Astrocyte (in vitro differentiated cells and primary cell): ENCODE results near the gene SUPT3H. TPM values are rescaled to one million over a fixed set of nuclear protein-coding genes. Genes with fewer than 3 reads are reported as not detected.

Experiments used
- DNase-seq: peaks from one replicate; pipeline ENCODE4 v3.0.0-alpha.2; 2010; ENCODE audit warnings: low read depth
- FAIRE-seq: peaks from 2 replicates; lab custom pipeline; 2011; peaks lifted over from hg19 to GRCh38; lab: Jason Lieb, UNC
- H2AFZ ChIP-seq: 2 replicates; pipeline ENCODE4 v1.6.0; 2012; ENCODE audit warnings: low read depth, low read length, inconsistent platforms
- H3K27ac ChIP-seq: 2 replicates; pipeline ENCODE4 v1.5.1; 2011; ENCODE audit warnings: low read depth, low read length, inconsistent platforms
- H3K27me3 ChIP-seq: 2 replicates; pipeline ENCODE4 v1.6.0; 2011; ENCODE audit warnings: low read length, inconsistent platforms; ENCODE audit not compliant: insufficient read depth
- H3K36me3 ChIP-seq: 2 replicates; pipeline ENCODE4 v1.5.1; 2011; ENCODE audit warnings: low read length, inconsistent platforms; ENCODE audit not compliant: insufficient read depth
- H3K4me1 ChIP-seq: 2 replicates; pipeline ENCODE4 v1.5.1; 2011; ENCODE audit warnings: low read length, inconsistent platforms; ENCODE audit not compliant: insufficient read depth
- H3K4me2 ChIP-seq: 2 replicates; pipeline ENCODE4 v1.6.0; 2012; ENCODE audit warnings: low read length, inconsistent platforms
- H3K4me3 ChIP-seq: 2 replicates; pipeline ENCODE4 v1.5.1; 2011; ENCODE audit warnings: low read depth, mild to moderate bottlenecking, low read length, inconsistent platforms; ENCODE audit not compliant: insufficient read depth
- H3K79me2 ChIP-seq: 2 replicates; pipeline ENCODE4 v1.6.0; 2012; ENCODE audit warnings: mild to moderate bottlenecking, low read length, inconsistent platforms; ENCODE audit not compliant: insufficient read depth
- H3K9ac ChIP-seq: 2 replicates; pipeline ENCODE4 v1.6.0; 2012; ENCODE audit warnings: mild to moderate bottlenecking, low read length, inconsistent platforms
- H3K9me3 ChIP-seq: 2 replicates; pipeline ENCODE4 v1.5.1; 2012; ENCODE audit warnings: low read depth, mild to moderate bottlenecking, low read length, inconsistent platforms; ENCODE audit not compliant: insufficient read depth
- H4K20me1 ChIP-seq: 2 replicates; pipeline ENCODE4 v1.6.0; 2012; ENCODE audit warnings: low read length, inconsistent platforms; ENCODE audit not compliant: insufficient read depth
- H3K27ac Mint-ChIP-seq: one replicate; pipeline ENCODE4 v1.8.0; 2021; ENCODE audit warnings: mild to moderate bottlenecking, mixed read lengths; ENCODE audit not compliant: unreplicated experiment
- H3K27me3 Mint-ChIP-seq: one replicate; pipeline ENCODE4 v1.8.0; 2021; ENCODE audit warnings: low read depth, mixed read lengths; ENCODE audit not compliant: unreplicated experiment
- H3K36me3 Mint-ChIP-seq: one replicate; pipeline ENCODE4 v1.8.0; 2021; ENCODE audit warnings: low read depth, mixed read lengths; ENCODE audit not compliant: unreplicated experiment
- H3K4me1 Mint-ChIP-seq: one replicate; pipeline ENCODE4 v1.8.0; 2021; ENCODE audit warnings: low read depth, mixed read lengths; ENCODE audit not compliant: unreplicated experiment
- H3K4me3 Mint-ChIP-seq: one replicate; pipeline ENCODE4 v1.8.0; 2021; ENCODE audit warnings: mild to moderate bottlenecking, moderate library complexity, mixed read lengths; ENCODE audit not compliant: unreplicated experiment
- H3K9me3 Mint-ChIP-seq: one replicate; pipeline ENCODE4 v1.8.0; 2021; ENCODE audit warnings: mild to moderate bottlenecking, mixed read lengths; ENCODE audit not compliant: unreplicated experiment
- CTCF ChIP-seq: IDR thresholded peaks from 2 replicates; pipeline ENCODE4 v1.5.1; 2011; ENCODE audit warnings: low read depth, mild to moderate bottlenecking, inconsistent platforms, low read length, moderate library complexity; ENCODE audit not compliant: insufficient read depth
- EZH2 ChIP-seq: IDR thresholded peaks from 2 replicates; pipeline ENCODE4 v1.6.1; 2012; ENCODE audit warnings: mild to moderate bottlenecking, low read length, inconsistent platforms; ENCODE audit not compliant: insufficient read depth
- total RNA-seq: library from RNA; stranded (reverse); gene quantifications from 2 replicates; pipeline ENCODE4 v1.2.1, GENCODE V29; 2021

SUPT3H gene
- total RNA-seq, 1 donor from 2014 or later: 12.4 TPM

- Mint-ChIP-seq H3K4me3 (peak overlapping the region; percentile 98), H3K36me3 (no peaks in the 10 kb centered on the region), H3K4me1 (peaks cover 12% of the 10 kb centered on the region), H3K27ac (peak overlapping the region; percentile 96), H3K27me3 (no peaks in the 10 kb centered on the region), H3K9me3 (no peaks in the 10 kb centered on the region)
- FAIRE-seq (no peak), DNase-seq (peak; percentile 59)
- Histone ChIP-seq H3K36me3 (no peaks in the 10 kb centered on the region), H3K4me3 (peak overlapping the region; percentile 74), H3K27me3 (no peaks in the 10 kb centered on the region), H3K9ac (peak overlapping the region; percentile 98), H3K4me1 (peaks cover 11% of the 10 kb centered on the region), H3K27ac (peak overlapping the region; percentile 95), H3K9me3 (no peaks in the 10 kb centered on the region), H4K20me1 (no peaks in the 10 kb centered on the region), H3K4me2 (peak overlapping the region; percentile 97), H2AFZ (peak overlapping the region; percentile 68), H3K79me2 (peaks cover 39% of the 10 kb centered on the region)
- TF ChIP-seq EZH2 (no peak), CTCF (no peak)
Measured at GRCh38 chr6:45376310-45377042, 1.3 kb downstream of the SUPT3H start.

GRCh38 chr6:45375449-45375848 lies 2.3 kb downstream of the SUPT3H start:
- no peaks in the 10 kb centered on the region for H3K9me3 Mint-ChIP-seq
- FAIRE-seq (no peak), DNase-seq (no peak)
- H2AFZ ChIP-seq: no peak overlapping the region
- H3K4me3 Mint-ChIP-seq: no peak overlapping the region
- H3K27me3 ChIP-seq: no peaks in the 10 kb centered on the region
- H3K4me3 ChIP-seq: no peak overlapping the region
- H3K27ac Mint-ChIP-seq: no peak overlapping the region
- H3K4me1 Mint-ChIP-seq: peaks cover 13% of the 10 kb centered on the region
- H3K79me2 ChIP-seq: peaks cover 39% of the 10 kb centered on the region
- no peaks in the 10 kb centered on the region for H3K9me3 ChIP-seq
- H3K9ac ChIP-seq: no peak overlapping the region
- no peak overlapping the region for H3K4me2 ChIP-seq
- no peaks in the 10 kb centered on the region for H4K20me1 ChIP-seq
- no peaks in the 10 kb centered on the region for H3K27me3 Mint-ChIP-seq
- peaks cover 11% of the 10 kb centered on the region for H3K4me1 ChIP-seq
- H3K36me3 ChIP-seq: no peaks in the 10 kb centered on the region
- no peak for TF ChIP-seq EZH2
- H3K36me3 Mint-ChIP-seq: no peaks in the 10 kb centered on the region
- H3K27ac ChIP-seq: no peak overlapping the region

GRCh38 chr6:45371924-45372573 lies 5.7 kb downstream of the SUPT3H start:
- H3K36me3 Mint-ChIP-seq: no peaks in the 10 kb centered on the region
- TF ChIP-seq CTCF: no peak
- no peak for TF ChIP-seq EZH2
- H3K4me2 ChIP-seq: no peak overlapping the region
- H3K36me3 ChIP-seq: no peaks in the 10 kb centered on the region
- H2AFZ ChIP-seq: no peak overlapping the region
- peaks cover 8% of the 10 kb centered on the region for H3K4me1 ChIP-seq
- H3K9me3 ChIP-seq: no peaks in the 10 kb centered on the region
- peaks cover 10% of the 10 kb centered on the region for H3K4me1 Mint-ChIP-seq
- H4K20me1 ChIP-seq: no peaks in the 10 kb centered on the region
- DNase-seq: no peak
- H3K27me3 Mint-ChIP-seq: no peaks in the 10 kb centered on the region
- H3K4me3 ChIP-seq: no peak overlapping the region
- no peak for FAIRE-seq
- no peak overlapping the region for H3K27ac Mint-ChIP-seq
- no peak overlapping the region for H3K27ac ChIP-seq
- H3K4me3 Mint-ChIP-seq: no peak overlapping the region
- no peaks in the 10 kb centered on the region for H3K9me3 Mint-ChIP-seq
- no peak overlapping the region for H3K9ac ChIP-seq
- H3K27me3 ChIP-seq: no peaks in the 10 kb centered on the region
- H3K79me2 ChIP-seq: peaks cover 38% of the 10 kb centered on the region
